NCI-H446 (cell line): ENCODE measurements around the gene CPTP.

ENCODE experiments used
- DNase-seq, 2 experiments: peaks; one replicate each; lab custom pipeline; 2025; lab: John Stamatoyannopoulos, UW

CPTP gene

DNA sequence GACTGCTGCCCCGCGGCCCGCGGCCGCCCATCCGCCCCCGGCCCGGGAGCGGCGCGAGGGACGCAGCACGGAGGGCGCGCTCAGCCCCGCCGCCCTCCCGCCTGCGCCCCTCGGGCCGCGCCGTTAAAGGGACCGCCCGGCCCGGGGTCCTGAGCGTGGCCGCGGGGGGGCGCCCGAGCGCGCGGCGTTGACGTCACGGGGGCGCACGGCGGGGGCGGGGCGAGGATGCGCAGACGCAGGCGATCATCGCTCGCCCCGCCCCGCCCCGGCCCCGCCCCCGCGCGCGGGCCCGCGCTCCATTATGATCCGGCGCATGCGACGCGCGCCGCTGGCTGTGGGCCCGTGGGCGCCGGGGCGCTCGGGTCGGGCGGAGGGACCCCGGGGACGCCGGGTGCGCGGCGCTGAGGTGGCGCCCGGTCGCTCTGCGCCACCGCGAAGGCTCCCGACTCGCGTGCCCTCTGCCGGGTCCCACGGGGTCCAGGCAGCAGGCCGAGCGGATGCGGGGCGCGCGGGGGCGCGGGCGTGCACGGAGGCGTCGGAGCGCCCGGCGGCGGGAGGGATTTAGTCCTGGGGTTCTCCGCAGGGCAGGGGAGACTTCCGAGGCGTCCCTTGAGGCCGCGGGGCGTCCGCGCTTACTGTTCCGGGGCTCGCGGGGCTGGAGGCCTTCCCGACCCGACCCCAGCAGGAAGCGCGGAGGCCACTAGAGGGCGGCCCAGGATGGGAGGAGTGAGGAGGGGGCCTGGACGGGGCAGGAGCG lies 24.8 kb downstream of the CPTP start, which contains the start of gene DVL1:
Gene DVL1, minus strand, starts transcription at position 163 of the 757 bp plus-strand sequence. CDS start 353 bp downstream, outside the sequence.
- DNase-seq = peak in 1 of 2 experiments; percentile 80

DNA sequence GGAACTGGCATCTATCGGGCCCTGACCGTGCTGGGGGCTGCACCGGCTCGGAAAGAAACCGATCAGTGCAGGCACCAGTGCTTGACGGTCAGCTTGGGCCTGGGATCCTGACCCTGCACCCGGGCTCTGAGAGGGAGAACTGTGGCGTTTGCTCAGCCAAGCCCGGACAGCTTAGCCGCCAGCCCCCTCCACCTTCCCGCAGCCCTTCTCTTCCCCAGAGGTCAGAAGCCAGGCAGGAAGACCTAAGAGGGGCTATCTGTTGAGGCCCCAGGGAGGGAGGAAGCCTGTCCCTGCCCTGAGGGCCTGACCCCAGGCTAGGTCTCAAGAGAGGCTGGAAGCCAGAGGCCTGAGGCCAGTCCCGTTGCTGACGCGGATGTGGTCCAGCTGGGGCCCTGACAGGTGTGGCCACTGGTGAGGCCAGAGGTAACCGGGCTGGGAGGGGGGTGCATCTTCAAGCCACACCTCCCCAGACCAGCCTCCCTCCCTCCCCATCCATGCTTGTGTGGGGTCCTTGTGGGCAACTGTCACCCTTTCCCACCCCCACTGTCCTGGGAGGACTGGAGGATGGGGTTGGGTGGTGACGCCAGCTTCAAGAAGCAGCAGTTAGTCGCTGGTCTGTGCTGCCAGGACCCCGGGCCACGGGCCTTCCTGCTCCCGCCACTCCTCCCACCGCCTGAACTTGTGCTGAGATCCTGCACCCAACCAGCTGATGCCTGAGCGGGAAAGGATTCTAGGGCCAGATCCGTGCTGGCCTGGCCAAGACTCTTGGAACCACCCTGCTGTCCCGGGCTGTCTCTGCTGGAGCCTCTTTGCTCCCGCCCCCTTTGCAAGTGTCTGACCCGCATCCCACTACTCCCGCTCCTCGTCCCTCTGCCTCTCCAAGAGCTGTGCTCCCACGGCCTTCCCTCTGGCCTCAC lies 27.2 kb downstream of the CPTP start:
- peak in 1 of 2 experiments; percentile 58 for DNase-seq

DNA sequence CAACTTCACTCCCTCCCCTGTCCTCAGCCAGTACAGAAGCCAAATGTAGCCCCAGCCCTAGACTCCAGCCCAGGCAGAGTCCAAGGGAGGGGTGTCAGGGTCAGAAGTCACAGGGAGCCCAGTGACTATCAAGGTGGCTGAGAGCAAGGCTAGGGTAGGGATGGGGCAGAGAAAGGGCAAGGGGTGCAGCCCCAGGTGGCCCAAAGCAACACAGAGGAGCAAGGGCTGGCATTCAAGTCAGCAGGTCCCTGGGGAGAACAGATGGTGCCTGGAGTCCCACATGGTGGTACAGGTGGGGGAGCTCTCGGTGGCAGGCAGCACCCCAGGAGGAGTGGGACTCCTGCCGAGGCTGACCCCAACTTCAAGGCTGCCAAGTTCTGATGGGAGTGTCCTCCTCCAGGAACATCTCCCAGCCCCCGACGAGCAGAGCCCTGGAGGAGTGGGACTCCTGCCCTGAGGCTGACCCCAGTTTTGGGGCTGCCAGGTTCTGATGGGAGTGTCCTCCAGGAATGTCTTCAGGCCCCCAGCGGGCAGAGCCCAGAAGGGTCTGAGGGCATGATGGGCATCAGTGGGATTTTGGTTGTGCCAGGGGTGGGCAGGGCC lies 28.3 kb downstream of the CPTP start:
- no peak for DNase-seq

DNA sequence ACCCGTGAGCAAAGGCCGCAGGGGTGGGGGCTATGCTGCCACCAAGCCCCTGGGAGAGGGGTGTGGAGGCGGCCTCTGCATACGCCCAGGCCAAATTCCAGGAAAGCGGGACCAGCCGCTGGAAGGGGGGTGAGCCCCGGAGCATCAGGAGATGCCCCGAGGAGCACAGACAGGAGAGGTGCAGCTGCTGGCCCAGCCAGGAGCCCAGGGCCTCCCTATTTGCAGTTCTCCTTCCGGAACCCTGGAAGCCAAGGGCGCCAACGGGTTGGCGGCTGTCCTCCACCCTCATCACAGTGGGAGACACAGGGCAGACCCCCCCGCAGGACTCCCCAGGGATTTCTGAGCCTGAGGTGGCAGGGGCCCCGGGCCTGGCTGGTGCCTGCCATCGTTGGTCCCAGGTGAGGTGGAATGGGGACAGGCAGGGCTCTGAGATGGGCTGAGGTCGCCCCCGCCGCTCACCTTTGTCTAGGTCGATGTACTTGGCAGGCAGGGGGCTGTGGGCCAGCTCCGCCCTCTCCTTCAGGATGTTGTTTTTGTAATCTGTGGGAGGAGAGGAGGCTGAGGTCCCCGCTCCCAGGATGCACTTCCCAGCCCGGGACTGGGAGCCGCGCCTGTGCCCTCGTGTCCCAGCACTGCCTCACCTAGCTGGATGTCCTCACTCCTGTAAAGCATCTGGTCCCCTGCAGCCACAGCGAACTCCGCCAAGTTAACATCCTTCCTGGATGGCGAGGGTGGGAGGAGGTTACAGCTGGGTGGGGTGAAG lies 29.0 kb downstream of the CPTP start:
- no peak for DNase-seq

DNA sequence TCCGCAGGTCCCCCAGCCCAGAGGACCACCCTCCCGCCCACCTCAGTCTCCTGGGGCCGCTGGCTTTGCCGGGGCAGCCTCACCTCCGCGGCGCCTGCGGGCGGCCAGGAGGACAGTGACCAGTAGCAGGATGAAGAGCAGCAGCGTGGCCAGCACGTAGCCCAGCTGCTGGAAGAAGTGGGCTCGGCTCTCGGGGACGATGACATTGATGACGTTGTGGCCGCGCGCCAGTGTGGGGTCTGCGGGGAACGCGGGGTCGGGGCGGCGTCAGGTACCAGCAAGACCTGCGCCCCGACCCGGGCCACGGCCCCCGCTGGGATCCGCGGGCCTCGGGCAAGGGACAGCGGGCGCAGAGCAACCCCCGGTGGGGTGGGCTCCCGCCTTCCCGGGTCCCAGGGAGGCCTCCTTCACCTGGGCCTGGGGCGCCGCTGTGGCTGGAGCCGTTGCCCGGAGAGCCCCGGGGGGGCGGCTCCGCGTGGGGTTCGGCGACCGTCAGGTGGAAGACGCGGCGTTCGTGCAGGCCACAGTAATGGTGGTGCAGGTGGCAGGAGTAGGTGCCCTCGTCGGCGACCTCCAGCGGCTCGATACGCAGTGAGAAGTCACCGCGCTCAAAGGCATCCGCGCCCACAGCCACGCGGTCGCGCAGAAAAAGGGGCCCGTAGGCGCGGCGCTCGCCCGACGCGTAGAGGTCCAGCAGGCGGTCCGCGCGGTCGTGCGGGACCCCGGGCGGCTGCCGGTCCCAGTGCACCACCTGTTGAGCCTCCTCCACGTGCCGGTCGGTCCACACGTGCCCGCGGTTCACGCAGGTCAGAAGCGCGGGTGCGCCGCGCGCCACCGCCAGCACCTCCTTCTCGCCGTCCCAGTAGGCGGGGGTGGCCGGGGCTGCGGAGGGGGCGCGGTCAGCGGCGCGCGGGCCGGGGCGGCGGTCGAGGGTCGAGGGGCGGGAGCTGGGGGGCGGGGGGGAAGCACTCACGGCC lies 30.0 kb downstream of the CPTP start:
- DNase-seq = no peak

DNA sequence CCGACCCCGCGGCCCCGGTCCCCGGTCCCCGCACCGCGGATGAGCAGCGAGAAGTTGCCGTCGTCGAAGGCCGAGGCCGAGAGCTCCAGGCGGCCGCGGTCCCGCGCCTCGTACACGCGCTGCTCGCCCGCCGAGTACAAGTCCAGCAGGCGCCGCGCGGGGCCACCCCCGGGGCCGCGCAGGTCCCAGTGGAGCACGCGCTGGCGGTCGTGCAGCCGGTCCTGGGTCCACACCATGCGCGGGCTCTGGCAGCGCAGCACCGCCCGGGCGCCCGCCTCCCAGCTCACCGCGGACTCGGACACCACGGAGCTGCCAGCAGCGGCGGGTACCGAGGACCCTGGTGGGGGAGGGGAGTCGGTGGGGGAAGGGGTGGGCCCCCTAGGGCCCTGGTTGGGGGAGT lies 30.8 kb downstream of the CPTP start:
- DNase-seq = no peak

DNA sequence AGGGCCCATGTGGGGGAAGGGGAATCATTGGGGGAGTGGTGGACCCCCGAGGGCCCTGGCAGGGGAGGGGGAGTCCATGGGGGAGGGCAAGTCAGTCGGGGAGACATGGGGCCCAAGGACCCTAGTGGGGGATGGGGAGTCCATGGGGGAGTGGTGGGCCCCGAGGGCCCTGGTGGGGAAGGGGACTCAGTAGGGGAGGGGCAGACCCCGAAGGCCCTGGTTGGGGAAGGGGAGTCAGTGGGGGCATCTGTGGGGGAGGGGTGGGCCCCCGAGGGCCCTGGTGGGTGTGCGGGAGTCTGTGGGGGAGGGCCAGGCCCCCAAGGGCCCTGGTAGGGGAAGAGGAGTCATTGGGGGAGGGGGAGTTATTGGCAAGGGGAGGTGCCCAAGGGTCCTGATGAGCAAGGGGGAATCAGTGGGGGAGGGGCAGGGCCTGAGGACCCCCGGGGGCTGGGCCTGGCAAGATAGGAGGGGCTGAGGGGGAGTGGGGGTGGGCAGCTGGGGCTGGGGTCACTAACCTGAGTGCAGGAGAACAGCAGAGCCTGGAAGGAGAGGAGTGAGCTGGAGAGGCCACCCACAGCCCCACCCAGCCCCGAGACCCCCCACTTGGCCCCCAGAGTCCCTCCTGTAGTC lies 31.7 kb downstream of the CPTP start:
- DNase-seq = no peak

DNA sequence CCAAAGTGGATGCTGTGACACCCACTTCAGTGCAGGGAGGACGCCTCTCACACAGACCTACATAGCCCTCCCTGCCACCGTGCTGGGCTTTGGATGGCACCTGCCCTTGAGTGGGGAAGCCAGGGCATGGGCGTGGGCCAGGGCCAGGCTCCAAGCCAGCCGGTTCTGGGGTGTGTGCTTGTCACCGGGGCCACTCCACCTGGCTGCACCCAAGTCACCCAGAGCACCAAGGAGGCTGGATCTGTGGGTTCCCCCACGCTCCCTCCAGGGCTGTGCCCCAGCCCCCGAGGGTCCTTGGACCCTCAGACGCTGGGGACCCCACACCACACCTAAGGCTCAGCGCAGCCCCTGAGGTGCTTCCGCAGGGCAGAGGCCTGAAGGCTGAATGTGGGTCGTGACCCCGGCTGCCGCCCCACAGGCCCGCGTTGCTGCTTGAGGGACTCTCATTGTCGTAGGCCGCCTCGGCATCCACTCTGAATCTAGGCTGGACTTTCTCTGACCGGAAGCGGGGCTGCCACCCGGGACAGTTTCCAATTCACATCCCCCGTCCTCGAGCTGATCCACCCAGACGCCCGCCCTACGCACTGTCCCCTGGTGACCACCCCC lies 32.3 kb downstream of the CPTP start:
- DNase-seq = no peak

DNA sequence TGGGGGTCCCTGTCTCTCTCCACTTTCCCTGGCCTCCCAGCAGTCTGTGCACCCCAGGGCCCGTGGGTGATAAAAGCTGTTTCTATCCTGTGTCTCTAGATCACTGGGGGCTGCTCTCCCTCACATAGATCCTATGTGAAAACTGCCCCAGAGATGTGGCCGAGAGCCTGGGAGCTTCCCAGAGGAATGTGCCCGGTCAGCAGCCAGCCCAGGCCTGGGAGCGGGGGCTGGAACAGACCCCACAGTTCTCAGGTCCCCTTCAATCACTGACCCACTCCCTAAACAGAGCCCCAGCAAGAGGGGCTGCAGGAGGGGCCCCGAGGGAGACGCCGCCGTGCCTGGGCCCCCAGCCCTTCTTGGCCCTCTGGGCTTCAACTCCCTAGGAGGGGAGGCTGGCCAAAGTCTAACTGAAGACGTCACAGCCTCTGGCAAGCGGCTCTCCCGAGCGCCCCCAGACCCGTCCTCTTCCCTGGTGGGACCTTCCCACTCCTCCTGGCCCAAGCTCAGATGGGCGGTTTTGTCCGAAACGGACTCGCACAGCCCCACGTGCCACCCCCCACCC lies 33.4 kb downstream of the CPTP start:
- DNase-seq = no peak

DNA sequence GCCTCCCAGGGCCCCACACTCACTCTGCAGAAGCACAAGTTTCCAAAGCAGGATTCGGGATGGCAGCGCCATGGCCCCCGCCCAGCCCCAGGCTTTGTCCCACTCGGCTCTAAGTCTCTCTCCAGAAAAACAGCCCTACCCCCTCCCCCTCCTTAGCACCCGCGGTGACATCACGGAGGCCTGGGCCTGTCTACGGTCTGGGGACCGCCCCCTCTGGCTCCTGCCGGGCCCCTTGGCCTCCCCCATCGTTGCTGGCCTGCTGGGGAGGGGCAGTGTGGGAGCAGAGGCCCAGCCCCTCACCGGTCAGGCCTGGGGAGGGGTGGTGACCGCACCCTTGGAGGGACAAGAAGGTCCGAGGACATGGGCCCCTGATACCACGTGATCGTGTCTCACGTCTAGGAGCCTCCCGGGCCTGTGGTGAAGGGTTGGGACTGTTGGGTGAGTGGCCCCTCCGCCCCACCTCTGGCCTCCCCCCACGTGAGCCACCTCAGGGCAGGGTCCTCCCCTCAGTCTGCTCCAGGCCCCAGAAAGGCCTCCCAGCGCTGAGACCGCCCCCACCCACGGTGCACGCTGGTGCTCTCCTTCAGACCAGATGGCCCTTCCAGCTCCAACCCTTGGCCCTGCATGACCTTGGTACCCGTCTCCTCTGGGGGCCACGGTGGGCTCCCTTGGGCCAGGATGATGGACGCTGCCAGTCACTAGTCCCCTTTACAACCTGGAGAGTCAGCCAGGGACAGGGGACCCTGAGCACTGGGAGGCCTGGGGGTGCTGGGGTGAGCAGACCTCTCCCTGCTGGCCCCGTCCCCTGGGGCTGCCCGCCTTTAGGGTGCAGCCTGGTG lies 34.0 kb downstream of the CPTP start, which contains the start of gene MXRA8:
Gene MXRA8, minus strand, starts transcription at position 123 of the 839 bp plus-strand sequence. Its CDS starts 51 bp downstream, at position 72.
- no peak for DNase-seq

DNA sequence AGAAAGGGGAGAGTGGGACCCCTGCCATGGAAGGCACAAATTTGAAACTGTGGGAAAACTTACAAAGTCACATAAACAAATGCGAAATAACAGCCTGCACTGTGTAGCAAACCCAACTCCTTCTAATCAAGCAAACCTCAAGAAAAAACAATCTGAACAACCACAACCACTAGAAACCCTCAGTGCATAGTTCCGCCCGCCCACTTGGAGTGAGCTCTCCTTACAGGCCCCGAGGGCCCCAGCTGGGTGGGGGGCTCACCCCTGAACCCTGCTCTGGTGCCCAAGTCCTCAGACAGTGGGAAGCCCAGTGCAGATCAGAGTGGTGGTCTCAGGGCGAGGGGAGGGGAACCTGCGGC lies 34.7 kb downstream of the CPTP start:
- no peak for DNase-seq

DNA sequence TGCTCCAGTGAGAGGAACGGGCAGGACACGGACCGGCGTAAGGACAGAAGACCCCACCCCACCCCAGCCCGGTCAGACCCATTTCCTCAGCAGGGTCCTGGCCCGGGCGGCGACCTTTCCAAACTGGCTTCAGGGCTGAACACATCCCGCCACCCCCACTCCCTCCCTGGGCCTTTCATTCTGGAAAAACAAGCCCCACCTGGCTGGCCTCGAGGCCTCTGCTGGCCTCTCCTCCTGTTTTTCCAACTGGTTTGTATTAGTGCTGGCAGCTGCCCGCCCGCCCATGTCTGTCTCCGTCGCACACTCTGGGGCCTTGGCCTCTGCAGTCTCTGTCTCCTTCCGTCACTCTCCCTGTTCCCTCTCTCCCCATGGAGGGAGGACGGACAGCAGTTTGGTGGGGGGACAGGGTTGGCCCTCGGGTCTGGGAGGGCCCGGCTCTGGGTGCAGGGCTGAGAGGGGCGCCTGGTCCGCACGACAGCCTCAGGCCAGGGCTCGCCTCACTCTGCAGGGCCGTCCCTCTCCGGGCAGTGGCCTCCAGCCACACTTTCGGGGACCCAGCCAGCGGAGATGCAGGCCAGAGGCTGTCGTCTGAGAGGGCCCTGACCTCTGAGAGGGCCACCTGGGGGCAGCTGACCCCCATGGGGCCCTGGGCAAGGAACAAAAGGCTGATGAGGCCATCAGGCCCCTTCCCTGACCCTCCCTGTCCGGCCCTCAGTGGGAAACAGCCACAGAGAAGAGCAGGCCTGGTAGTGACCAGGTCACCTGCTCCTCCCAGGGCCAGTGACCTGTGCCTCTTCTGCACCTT lies 35.3 kb downstream of the CPTP start:
- DNase-seq = no peak

DNA sequence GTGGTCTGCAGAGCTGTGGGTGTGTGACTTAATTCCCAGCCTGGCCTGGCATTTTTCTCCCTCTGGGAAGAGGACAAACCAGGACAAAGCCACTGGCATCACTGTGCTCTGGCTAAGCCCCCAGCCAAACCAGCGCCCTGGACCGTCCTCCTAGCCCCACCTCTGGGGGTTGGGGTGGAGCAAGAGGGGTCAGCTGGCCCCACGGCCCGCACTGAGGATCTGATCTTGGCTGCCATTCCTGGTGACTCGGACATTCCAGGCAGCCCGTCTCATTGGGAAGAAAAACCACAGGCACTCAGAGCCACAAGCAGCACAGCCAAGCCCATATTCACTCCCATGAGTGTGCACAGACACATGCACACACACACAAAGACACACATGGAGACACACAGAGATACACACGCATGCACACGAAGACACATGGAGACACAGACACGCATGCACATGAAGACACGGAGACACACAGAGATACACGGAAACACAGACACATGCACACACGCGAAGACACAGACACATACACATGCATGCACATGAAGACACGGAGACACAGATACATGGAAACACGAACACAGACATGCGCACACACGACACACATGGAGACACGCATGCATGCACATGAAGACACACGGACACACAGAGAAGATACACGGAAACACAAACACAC lies 36.0 kb downstream of the CPTP start:
- DNase-seq = no peak

DNA sequence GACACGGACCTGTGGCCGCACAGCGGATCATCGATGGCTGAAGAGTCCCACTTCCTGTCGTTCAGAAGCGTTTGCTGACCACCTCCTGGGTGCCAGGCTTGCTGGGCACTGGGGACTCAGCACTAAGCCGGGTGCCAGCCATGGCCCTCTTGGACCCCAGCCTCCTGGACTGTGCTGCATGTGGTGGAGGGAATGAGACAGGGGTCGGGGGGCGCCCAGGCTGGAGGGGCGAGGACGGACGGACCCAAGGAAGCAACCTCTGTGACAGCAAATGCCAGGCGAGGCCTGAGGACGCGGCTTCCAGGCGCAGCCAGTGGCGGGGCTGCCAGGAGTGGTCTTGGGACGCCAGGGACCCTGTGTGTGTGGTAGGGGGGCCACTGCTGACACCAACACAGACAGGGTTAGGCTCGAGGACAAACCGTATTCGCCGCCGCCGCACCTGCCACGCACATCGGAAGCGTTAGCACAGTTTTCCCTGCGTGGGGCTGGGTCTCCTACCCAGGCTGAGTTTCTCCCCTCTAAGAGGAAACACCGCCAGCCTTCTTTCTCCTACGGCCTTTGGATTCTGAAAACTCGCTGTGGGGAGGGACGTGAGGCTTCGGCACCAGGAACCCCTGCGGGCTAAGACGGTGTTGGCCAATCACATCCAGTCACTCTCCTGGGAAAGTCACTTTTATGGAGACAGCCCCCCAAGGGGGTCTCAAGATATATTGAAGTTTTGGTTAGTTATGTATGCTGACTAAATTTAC lies 36.8 kb downstream of the CPTP start:
- DNase-seq = no peak

DNA sequence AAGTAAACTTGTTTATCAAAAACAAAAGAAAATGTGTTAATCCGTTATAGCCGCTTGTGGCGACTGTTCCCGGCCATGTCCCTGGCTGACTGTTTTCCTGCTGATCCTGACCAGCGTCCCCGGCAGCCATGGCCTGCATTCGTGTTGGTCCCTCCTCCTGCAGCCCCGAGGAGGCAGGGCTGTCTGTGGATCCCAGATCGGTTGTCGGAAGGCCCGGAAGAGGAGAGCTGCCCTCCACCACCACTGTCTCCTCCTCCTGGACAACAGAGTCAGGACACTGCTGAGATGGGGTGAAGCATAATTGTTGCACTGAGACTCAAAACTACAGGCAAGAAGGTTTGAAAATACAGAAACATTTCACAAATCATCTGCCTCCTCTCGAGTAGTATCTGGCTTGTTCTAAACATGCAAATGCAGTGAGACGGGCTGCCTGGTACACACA lies 37.4 kb downstream of the CPTP start:
- no peak for DNase-seq

DNA sequence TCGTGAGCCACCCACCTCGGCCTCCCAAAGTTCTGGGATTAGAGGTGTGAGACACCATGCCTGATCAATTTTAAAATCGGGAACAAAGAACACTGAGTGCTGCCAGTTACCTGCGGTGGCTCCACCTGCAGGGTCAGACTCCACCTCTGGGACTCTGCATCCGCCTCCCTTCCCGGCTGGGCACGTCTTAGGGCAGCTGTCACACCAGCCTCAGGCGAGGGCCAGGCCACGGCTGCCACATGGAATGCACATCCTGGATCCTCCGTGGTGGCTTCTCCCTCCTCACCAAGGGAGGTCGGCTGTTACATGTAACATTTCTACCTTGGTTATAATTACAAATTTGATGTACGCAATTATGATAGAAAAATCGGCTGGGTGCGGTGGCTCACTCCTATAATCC lies 39.7 kb downstream of the CPTP start:
- no peak for DNase-seq
